Psoas muscle (tissue), 8 donors: ENCODE measurements around the gene WDR37. TPM values are rescaled to one million over a fixed set of nuclear protein-coding genes. Genes with fewer than 3 reads are reported as not detected.
A peak's percentile ranks its signal among the peaks of the same experiment; 100 is the strongest.

Source experiments
- ATAC-seq, 4 donors: fragments of 200-7000 bp; cut with Tn5 transposase; one replicate each; pipeline ENCODE4 v1.9.1; 2020; ENCODE audit warnings: moderate library complexity in 3 of 4, mild to moderate bottlenecking in 2 of 4
- DNase-seq, 2 donors: peaks; one replicate each; pipeline ENCODE4 v3.0.0-alpha.2; 2020
- H3K27ac ChIP-seq: fragments of 200-600 bp; one replicate; pipeline ENCODE4 v1.8.0; 2022
- H3K27me3 ChIP-seq, 3 donors: fragments of 200-600 bp in 1 of 3; one replicate each; pipeline versions ENCODE4 v1.6.1 to v1.8.0; 2013 to 2022; ENCODE audit warnings: low read length in 2 of 3, mild to moderate bottlenecking in 2 of 3, moderate library complexity in 1 of 3; ENCODE audit not compliant: insufficient read depth in 3 of 3
- H3K36me3 ChIP-seq, 2 donors: fragments of 200-600 bp in 1 of 2; one replicate each; pipeline versions ENCODE4 v1.6.1 to v1.8.0; 2013 to 2022; ENCODE audit warnings: low read depth in 1 of 2, mild to moderate bottlenecking in 1 of 2, moderate library complexity in 1 of 2; ENCODE audit not compliant: insufficient read depth in 1 of 2
- H3K4me1 ChIP-seq: fragments of 200-600 bp; one replicate; pipeline ENCODE4 v1.8.0; 2022
- H3K4me3 ChIP-seq: fragments of 200-600 bp; one replicate; pipeline ENCODE4 v1.8.0; 2022; ENCODE audit warnings: mild to moderate bottlenecking
- H3K9me3 ChIP-seq: fragments of 200-600 bp; one replicate; pipeline ENCODE4 v1.8.0; 2022
- CTCF ChIP-seq: fragments of 200-600 bp; IDR thresholded peaks from one replicate; pipeline ENCODE4 v1.8.0; 2022; ENCODE audit warnings: antibody characterized with exemption
- WGBS, 3 donors: extraction: QIAGEN DNeasy Blood & Tissue Kit; methylation state at CpG; one replicate each; pipeline versions ENCODE4 v1.1.6 to v1.1.7; 2013; 5-methylcytosine and 5-hydroxymethylcytosine counted together
- intact Hi-C, 2 donors: fragments of 100-400 bp; cut with DNase I; formaldehyde crosslinking; loops; one replicate each; pipeline versions ENCODE4 v1.11.0 to v1.14.2; 2022
- polyA plus RNA-seq, 3 donors: library from polyadenylated mRNA; stranded (reverse); fragments of 200-250 nt; gene quantifications; one replicate each; pipeline ENCODE4 v1.2.3, GENCODE V29; 2013
- total RNA-seq, 4 donors: library from RNA; stranded (reverse); fragmentation: NEBNext Ultra II Directional in 2 of 4; extraction: Animal tissue kit (Norgen Biotek cat#: 25700) in 2 of 4; gene quantifications; one replicate each; pipeline versions ENCODE4 v1.2.1 to v1.2.4, GENCODE V29; 2021 to 2023
- donor health status: healthy with polysubstance abuse.
- donor health status: DM: no; HTN: no; CAD: no; lungs with moderate emphysema.
- donor health status: Bipolar disorder and iron deficiency.
- donor health status: healthy.
- donor health status: DM: yes; HTN: yes; CAD: no.
- donor health status: DM: no; HTN: no; CAD: no.
- donor health status: DM: no; HTN: no; CAD: no.
- donor health status: DM: yes; HTN: yes; CAD: no.

Gene WDR37
- total and polyA plus RNA-seq, 7 donors = 6.8 to 28.3 (median 17.2) TPM

- Histone ChIP-seq H3K36me3 (no peaks in the 10 kb centered on the region), H3K4me1 (no peaks in the 10 kb centered on the region), H3K27me3 (peaks cover 0 to 18% (median 0%) of the 10 kb centered on the region in 3 donors), H3K9me3 (no peaks in the 10 kb centered on the region), H3K27ac (no peak overlapping the region), H3K4me3 (no peak overlapping the region)
- DNase-seq (peak in 1 of 2 donors; percentile 19), ATAC-seq (no peak)
- no peak for TF ChIP-seq CTCF
- WGBS, 3 donors = 74 to 75% (median 74%) methylated on average over 11 of the region's 11 CpGs
- intact Hi-C loops = no loop called here
Observed at GRCh38 chr10:1180836-1181235, 124.7 kb downstream of the WDR37 start.

Other genes starting within 250 kb of the WDR37 start
- gene LARP4B, start 124.7 kb upstream of the WDR37 start, total RNA-seq = 10 to 100 TPM; 66.6 to 88.3 (median 79.6) TPM
- 10 to 100 TPM; 16.6 to 38.9 (median 21.7) TPM for gene LARP4B, start 124.7 kb upstream of the WDR37 start, polyA plus RNA-seq
- 10 to 100 TPM; 36.3 to 77.4 (median 68.5) TPM for gene GTPBP4, start 68.0 kb upstream of the WDR37 start, total RNA-seq
- gene GTPBP4, start 68.0 kb upstream of the WDR37 start, polyA plus RNA-seq = 100 to 1,000 TPM in 1 of 3 donors, 10 to 100 TPM in 2; 44.2 to 134 (median 70.2) TPM
- 100 to 1,000 TPM; 107 to 182 (median 144) TPM for gene IDI2, start 30.5 kb upstream of the WDR37 start, total RNA-seq
- gene IDI2, start 30.5 kb upstream of the WDR37 start, polyA plus RNA-seq = 100 to 1,000 TPM in 2 of 3 donors, 10 to 100 TPM in 1; 16.6 to 180 (median 133) TPM
- gene IDI1, start 7.3 kb upstream of the WDR37 start, total RNA-seq = 10 to 100 TPM; 49.3 to 61.3 (median 55.3) TPM
- gene IDI1, start 7.3 kb upstream of the WDR37 start, polyA plus RNA-seq = 100 to 1,000 TPM in 2 of 3 donors, 10 to 100 TPM in 1; 42.8 to 137 (median 111) TPM